Endothelial cell of umbilical vein (primary cell): Measurements from ENCODE around the gene ZNF664. TPM values are rescaled to one million over a fixed set of nuclear protein-coding genes. Genes with fewer than 3 reads are reported as not detected.

ENCODE experiments used
- BruUV-seq: library from RNA; stranded (reverse); fragments of 400-500 nt; replicated peaks from 2 replicates; lab custom pipeline; 2021; lab: Mats Ljungman, UMichigan
- CTCF ChIA-PET: fragments of 300-600, 350-600 bp; sonication (Branson Sonifier 250); formaldehyde crosslinking; loops from one replicate; lab custom pipeline; 2021; ENCODE audit warnings: antibody characterized with exemption, inconsistent platforms; lab: Charles Lee
- POLR2A ChIA-PET: fragments of 300-600, 350-600 bp; sonication (Branson Sonifier 250); formaldehyde crosslinking; loops from one replicate; lab custom pipeline; 2021; ENCODE audit warnings: antibody characterized with exemption, inconsistent platforms; lab: Charles Lee
- DNase-seq: peaks from one replicate; pipeline ENCODE4 v3.0.0-alpha.2; 2011; ENCODE audit warnings: low read depth, low spot score
- FAIRE-seq: peaks from 2 replicates; lab custom pipeline; 2011; peaks lifted over from hg19 to GRCh38; lab: Jason Lieb, UNC
- H2AFZ ChIP-seq: 2 replicates; pipeline ENCODE4 v1.6.0; 2012; ENCODE audit warnings: low read depth, low read length, control low read depth, inconsistent platforms
- H3K27ac ChIP-seq: 2 replicates; pipeline ENCODE4 v1.5.1; 2011; ENCODE audit warnings: low read depth, mild to moderate bottlenecking, control low read depth, low read length, moderate library complexity; ENCODE audit not compliant: insufficient read depth
- H3K27me3 ChIP-seq, 2 experiments: 2 replicates each; pipeline versions ENCODE4 v1.6.0 to v1.6.1; 2011; ENCODE audit warnings: low read length in 2 of 2, mixed read lengths in 1 of 2; ENCODE audit not compliant: control insufficient read depth in 2 of 2, insufficient read depth in 2 of 2
- H3K36me3 ChIP-seq, 2 experiments: 2 replicates in 1 of 2; 3 replicates in 1 of 2; pipeline ENCODE4 v1.5.1; 2011; ENCODE audit warnings: low read length in 2 of 2, mild to moderate bottlenecking in 1 of 2, moderate library complexity in 1 of 2; ENCODE audit not compliant: control insufficient read depth in 2 of 2, insufficient read depth in 2 of 2; ENCODE audit errors: extremely low read depth in 1 of 2
- H3K4me1 ChIP-seq: 3 replicates; pipeline ENCODE4 v1.5.1; 2011; ENCODE audit warnings: mild to moderate bottlenecking, low read length; ENCODE audit not compliant: control insufficient read depth, insufficient read depth; ENCODE audit errors: extremely low read depth
- H3K4me2 ChIP-seq: 2 replicates; pipeline ENCODE4 v1.6.1; 2011; ENCODE audit warnings: low read length, control low read depth, mixed read lengths; ENCODE audit not compliant: insufficient read depth
- H3K4me3 ChIP-seq, 3 experiments: fragments of 200-600 bp in 1 of 3; sonication (generic), shearing (Covaris generic) in 1 of 3; replicated peaks in 1 of 3; 2 replicates each; pipeline ENCODE4 v1.5.1; 2011 to 2016; ENCODE audit warnings: control low read depth in 3 of 3, low read length in 3 of 3, mild to moderate bottlenecking in 2 of 3, inconsistent platforms in 1 of 3, low read depth in 1 of 3, moderate library complexity in 1 of 3; ENCODE audit not compliant: insufficient read depth in 1 of 3
- H3K79me2 ChIP-seq: 2 replicates; pipeline ENCODE4 v1.6.0; 2012; ENCODE audit warnings: low read length, inconsistent platforms; ENCODE audit not compliant: control insufficient read depth, insufficient read depth
- H3K9ac ChIP-seq: replicated peaks from 2 replicates; pipeline ENCODE3; 2011; ENCODE audit warnings: low read length, control low read depth; ENCODE audit not compliant: insufficient read depth; ENCODE audit errors: extremely low read depth
- H3K9me1 ChIP-seq: replicated peaks from 3 replicates; pipeline ENCODE4 v1.6.0; 2011; ENCODE audit warnings: mild to moderate bottlenecking, low read length; ENCODE audit not compliant: control insufficient read depth, insufficient read depth; ENCODE audit errors: extremely low read depth
- H3K9me3 ChIP-seq: replicated peaks from 2 replicates; pipeline ENCODE4 v1.5.1; 2012; ENCODE audit warnings: low read length, inconsistent platforms; ENCODE audit not compliant: control insufficient read depth, insufficient read depth
- H4K20me1 ChIP-seq: replicated peaks from 2 replicates; pipeline ENCODE3; 2011; ENCODE audit warnings: mild to moderate bottlenecking, low read length; ENCODE audit not compliant: control insufficient read depth, insufficient read depth; ENCODE audit errors: extremely low read depth
- EZH2 ChIP-seq: IDR thresholded peaks from 2 replicates; pipeline ENCODE4 v1.6.1; 2012; ENCODE audit warnings: borderline replicate concordance, low read depth, mild to moderate bottlenecking, moderate library complexity, low read length, inconsistent platforms; ENCODE audit not compliant: severe bottlenecking
- FOS ChIP-seq: IDR thresholded peaks from 2 replicates; pipeline ENCODE4 v1.6.1; 2011; ENCODE audit warnings: mild to moderate bottlenecking, low read length, moderate library complexity, borderline replicate concordance; ENCODE audit not compliant: insufficient read depth
- GATA2 ChIP-seq: IDR thresholded peaks from 2 replicates; pipeline ENCODE4 v1.7.0; 2011; ENCODE audit warnings: low read depth, mild to moderate bottlenecking, moderate library complexity, mixed read lengths, low read length; ENCODE audit not compliant: insufficient read length, insufficient read depth
- JUN ChIP-seq: IDR thresholded peaks from 2 replicates; pipeline ENCODE4 v1.6.1; 2011; ENCODE audit warnings: borderline replicate concordance, low read depth; ENCODE audit not compliant: insufficient read length, insufficient read depth
- MYC ChIP-seq: IDR thresholded peaks from one replicate; pipeline ENCODE4 v1.6.1; 2011; ENCODE audit warnings: mild to moderate bottlenecking, low read depth, low read length
- POLR2A ChIP-seq: IDR thresholded peaks from 2 replicates; pipeline ENCODE4 v1.6.1; 2012; ENCODE audit warnings: low read depth, mild to moderate bottlenecking, control low read depth, low read length
- POLR2AphosphoS5 ChIP-seq: IDR thresholded peaks from 2 replicates; pipeline ENCODE4 v1.6.1; 2012; ENCODE audit warnings: low read depth, mild to moderate bottlenecking, control low read depth, low read length, moderate library complexity; ENCODE audit not compliant: insufficient read depth
- dilution Hi-C: fragments of 300-500 bp; cut with MboI; formaldehyde crosslinking; loops from one replicate; pipeline ENCODE4 v1.15.0; 2019; ENCODE audit warnings: low sequenced_read_pairs; ENCODE audit not compliant: extremely low pct_ligation_motif_present
- intact Hi-C: fragments of 100-400 bp; cut with micrococcal nuclease; formaldehyde crosslinking; loops from one replicate; pipeline ENCODE4 v1.10.0; 2022
- polyA plus RNA-seq, 4 experiments: library from polyadenylated mRNA; depleted of rRNA in 3 of 4; stranded (reverse) in 3 of 4; unstranded in 1 of 4; fragments of >200 nt; gene quantifications; 2 replicates each; pipeline versions ENCODE4 v1.2.1 to v1.2.3, GENCODE V29; 2011 to 2012; ENCODE audit warnings: missing spikeins in 1 of 4
- total RNA-seq: library from RNA; stranded (reverse); gene quantifications from 2 replicates; pipeline ENCODE4 v1.2.3, GENCODE V29; 2021

Gene ZNF664
- total and polyA plus RNA-seq, 2 donors (not counting 3 experiments of a cell fraction or from before 2014, with no cell fraction given), result 29.8 to 71.3 TPM

GRCh38 chr12:124044809-124045321 lies 71.8 kb downstream of the ZNF664 start:
- no peak overlapping the region for H2AFZ ChIP-seq
- no peak for DNase-seq
- no peaks in the 10 kb centered on the region for H3K36me3 ChIP-seq
- peaks cover 3% of the 10 kb centered on the region for H3K9me3 ChIP-seq
- intact Hi-C loops (no loop called here), dilution Hi-C loops (no loop called here)
- H3K79me2 ChIP-seq, result no peaks in the 10 kb centered on the region
- FAIRE-seq, result no peak
- H3K4me1 ChIP-seq, result peaks cover 6% of the 10 kb centered on the region
- TF ChIP-seq EZH2 (no peak), FOS (no peak), JUN (no peak), POLR2A (no peak), POLR2AphosphoS5 (no peak), GATA2 (no peak), MYC (no peak)
- H3K27ac ChIP-seq, result no peak overlapping the region
- H3K9ac ChIP-seq, result no peak overlapping the region
- no peaks in the 10 kb centered on the region for H3K9me1 ChIP-seq
- BruUV-seq, result no TSS peak
- ChIA-PET POLR2A (no interaction called here), CTCF (interaction anchor here (3.4 to 3.5 kb wide), 2 partner anchors 9 to 12 kb away, joined by 27 to 31 read pairs; no protein-coding TSS in a partner anchor)
- H3K27me3 ChIP-seq, result no peaks in the 10 kb centered on the region
- H3K4me3 ChIP-seq, result no peak overlapping the region
- no peak overlapping the region for H3K4me2 ChIP-seq
- H4K20me1 ChIP-seq, result no peaks in the 10 kb centered on the region
